Progenitor cell of endocrine pancreas (in vitro differentiated cells): ENCODE results near the gene CNTN6. TPM values are rescaled to one million over a fixed set of nuclear protein-coding genes. Genes with fewer than 3 reads are reported as not detected.

Experiments
- DNase-seq: peaks from one replicate; pipeline ENCODE4 v3.0.0; 2021; ENCODE audit warnings: low spot score; ENCODE audit not compliant: unreplicated experiment
- H3K27ac Mint-ChIP-seq: 2 replicates; pipeline ENCODE4 v1.8.0; 2021; ENCODE audit warnings: mild to moderate bottlenecking, moderate library complexity, mixed read lengths
- H3K27me3 Mint-ChIP-seq: 2 replicates; pipeline ENCODE4 v1.8.0; 2021; ENCODE audit warnings: mixed read lengths
- H3K36me3 Mint-ChIP-seq: 2 replicates; pipeline ENCODE4 v1.8.0; 2022; ENCODE audit warnings: mixed read lengths; ENCODE audit not compliant: insufficient read depth
- H3K4me1 Mint-ChIP-seq: 2 replicates; pipeline ENCODE4 v1.8.0; 2021; ENCODE audit warnings: low read depth, mixed read lengths
- H3K4me3 Mint-ChIP-seq: 2 replicates; pipeline ENCODE4 v1.8.0; 2021; ENCODE audit warnings: low read depth, mild to moderate bottlenecking, moderate library complexity, mixed read lengths
- H3K9me3 Mint-ChIP-seq: 2 replicates; pipeline ENCODE4 v1.8.0; 2021; ENCODE audit warnings: low read depth, mixed read lengths
- CTCF ChIP-seq: fragments of 200-600 bp; sonication (generic); IDR thresholded peaks from one replicate; pipeline ENCODE4 v1.5.0; 2021; ENCODE audit warnings: antibody characterized with exemption, mild to moderate bottlenecking; ENCODE audit not compliant: unreplicated experiment
- total RNA-seq: library from RNA; stranded (reverse); gene quantifications from 2 replicates; pipeline ENCODE4 v1.2.1, GENCODE V29; 2021

Gene CNTN6
- total RNA-seq, 1 donor from 2014 or later: 0.17 TPM

GRCh38 chr3:1294586-1294985 lies 201.8 kb downstream of the CNTN6 start:
- no peak overlapping the region for H3K4me3 Mint-ChIP-seq
- no peaks in the 10 kb centered on the region for H3K4me1 Mint-ChIP-seq
- H3K9me3 Mint-ChIP-seq: peaks cover 3% of the 10 kb centered on the region
- no peak for TF ChIP-seq CTCF
- no peaks in the 10 kb centered on the region for H3K36me3 Mint-ChIP-seq
- DNase-seq: no peak
- no peak overlapping the region for H3K27ac Mint-ChIP-seq
- H3K27me3 Mint-ChIP-seq: no peaks in the 10 kb centered on the region

DNA sequence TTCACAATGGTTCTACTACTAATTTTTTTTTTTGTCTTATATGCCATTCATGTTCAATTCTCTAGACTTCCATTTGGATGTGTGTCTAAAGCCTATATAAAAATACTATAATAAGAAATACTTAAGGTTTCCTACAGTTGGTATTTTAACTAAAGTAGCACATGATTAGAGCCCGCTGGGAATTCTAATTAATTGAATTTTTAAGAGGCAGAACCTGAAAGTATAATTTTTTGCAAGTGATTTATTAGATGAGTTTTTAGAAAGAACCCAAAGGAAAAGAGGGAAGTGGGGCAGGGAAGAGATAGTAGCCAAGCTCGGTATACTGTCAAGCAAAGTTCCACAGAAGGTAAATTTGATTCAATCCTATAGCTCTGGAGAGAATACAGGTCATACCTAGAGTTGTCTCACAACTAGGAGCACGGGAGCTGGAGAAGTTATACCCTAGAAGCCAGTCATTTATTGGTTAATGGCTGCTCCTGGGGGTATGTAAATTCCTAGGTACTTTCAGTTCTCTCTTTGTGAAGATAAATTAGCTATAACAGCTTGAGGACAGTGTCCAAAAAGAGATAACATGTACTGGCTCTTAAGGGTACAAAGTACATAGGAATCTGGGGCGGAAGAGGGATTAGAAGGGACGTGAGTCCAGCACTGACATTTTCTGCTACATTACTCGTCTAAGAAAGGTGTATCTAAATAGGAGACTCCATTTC lies 225.6 kb downstream of the CNTN6 start:
- DNase-seq: no peak
- H3K27ac Mint-ChIP-seq: no peak overlapping the region
- no peak overlapping the region for H3K4me3 Mint-ChIP-seq
- no peaks in the 10 kb centered on the region for H3K27me3 Mint-ChIP-seq
- H3K4me1 Mint-ChIP-seq: no peaks in the 10 kb centered on the region
- no peaks in the 10 kb centered on the region for H3K36me3 Mint-ChIP-seq
- no peaks in the 10 kb centered on the region for H3K9me3 Mint-ChIP-seq
- no peak for TF ChIP-seq CTCF

- Mint-ChIP-seq H3K27me3 (no peaks in the 10 kb centered on the region), H3K36me3 (no peaks in the 10 kb centered on the region), H3K4me3 (no peak overlapping the region), H3K27ac (no peak overlapping the region), H3K4me1 (no peaks in the 10 kb centered on the region), H3K9me3 (no peaks in the 10 kb centered on the region)
- DNase-seq: no peak
- no peak for TF ChIP-seq CTCF
Observed at GRCh38 chr3:1326546-1326945, 233.7 kb downstream of the CNTN6 start.

- no peak for DNase-seq
- Mint-ChIP-seq H3K4me3 (no peak overlapping the region), H3K27me3 (no peaks in the 10 kb centered on the region), H3K4me1 (peaks cover 1% of the 10 kb centered on the region), H3K9me3 (no peaks in the 10 kb centered on the region), H3K36me3 (no peaks in the 10 kb centered on the region), H3K27ac (no peak overlapping the region)
- no peak for TF ChIP-seq CTCF
Observed at GRCh38 chr3:1330107-1330506, 237.3 kb downstream of the CNTN6 start.

DNA sequence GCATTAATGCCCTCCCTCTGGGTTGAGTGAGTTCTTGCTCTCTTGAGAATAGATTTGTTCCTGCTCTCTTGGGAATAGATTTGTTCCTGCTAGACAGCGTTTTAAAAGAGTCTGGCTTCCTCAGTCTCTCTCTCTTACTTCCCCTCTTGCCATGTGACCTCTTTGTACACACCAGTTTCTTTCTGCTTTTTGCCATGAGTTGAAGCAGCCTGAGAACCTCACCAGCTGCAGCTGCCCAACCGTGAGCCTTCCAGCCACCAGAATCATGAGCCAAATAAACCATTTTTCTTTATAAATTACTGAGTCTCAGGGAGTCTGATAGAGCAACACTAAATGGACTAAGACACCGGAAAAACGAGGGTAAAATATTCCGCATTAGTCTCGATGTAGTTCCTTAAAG lies 253.6 kb downstream of the CNTN6 start:
- Mint-ChIP-seq H3K9me3 (no peaks in the 10 kb centered on the region), H3K4me3 (no peak overlapping the region)
- no peak for DNase-seq

More for the DNA sequence above, 253.6 kb downstream of the CNTN6 start:
- Mint-ChIP-seq H3K36me3 (no peaks in the 10 kb centered on the region), H3K27me3 (no peaks in the 10 kb centered on the region), H3K27ac (no peak overlapping the region), H3K4me1 (peaks cover 3% of the 10 kb centered on the region)
- TF ChIP-seq CTCF: no peak
